ENCODE results near the gene CABP7. TPM values are rescaled to one million over a fixed set of nuclear protein-coding genes. Genes with fewer than 3 reads are reported as not detected.

CABP7 gene
- total RNA-seq, 4 donors from 2014 or later: 0.20 TPM; not detected in 3

- no peak for TF ChIP-seq POLR2A (IDR thresholded peaks at IDR 0.05)
- no peak for TF ChIP-seq EP300 (IDR thresholded peaks at IDR 0.05)
- no peak for TF ChIP-seq CTCF (IDR thresholded peaks at IDR 0.05)
- H3K4me3 ChIP-seq: no peak overlapping the region
- no peaks in the 10 kb centered on the region for H3K36me3 ChIP-seq
- no peak for DNase-seq (ENCODE audit: low spot score in 2 of 2)
- no peaks in the 10 kb centered on the region for H3K9me3 ChIP-seq
- 57 to 67% methylated on average over 9 to 12 of the region's 18 CpGs for WGBS, 2 donors
- H3K27me3 ChIP-seq: peaks cover 0 to 38% of the 10 kb centered on the region in 2 donors
- no peak overlapping the region for H3K27ac ChIP-seq
- peaks cover 0 to 18% (median 4%) of the 10 kb centered on the region in 4 donors for H3K4me1 ChIP-seq
Observed at GRCh38 chr22:29710922-29711593, 8.7 kb upstream of the CABP7 start.

GRCh38 chr22:29712119-29712518 lies 7.7 kb upstream of the CABP7 start:
- no peak for TF ChIP-seq CTCF (IDR thresholded peaks at IDR 0.05)
- no peak for TF ChIP-seq POLR2A (IDR thresholded peaks at IDR 0.05)
- no peak for TF ChIP-seq EP300 (IDR thresholded peaks at IDR 0.05)
- WGBS, 2 donors: 81 to 83% methylated on average over 2 of the region's 2 CpGs
- DNase-seq (ENCODE audit: low spot score in 2 of 2): no peak

GRCh38 chr22:29713156-29713727 lies 6.6 kb upstream of the CABP7 start:
- Histone ChIP-seq H3K4me1 (peaks cover 0 to 2% (median 0%) of the 10 kb centered on the region in 4 donors), H3K4me3 (no peak overlapping the region), H3K27ac (no peak overlapping the region), H3K9me3 (no peaks in the 10 kb centered on the region), H3K36me3 (no peaks in the 10 kb centered on the region), H3K27me3 (peaks cover 0 to 47% of the 10 kb centered on the region in 2 donors)
- TF ChIP-seq CTCF (IDR thresholded peaks at IDR 0.05) (no peak), POLR2A (IDR thresholded peaks at IDR 0.05) (no peak), EP300 (IDR thresholded peaks at IDR 0.05) (no peak)
- WGBS, 2 donors: 48 to 51% methylated on average over 8 of the region's 8 CpGs
- DNase-seq (ENCODE audit: low spot score in 2 of 2): no peak

More at GRCh38 chr22:29712119-29712518, 7.7 kb upstream of the CABP7 start:
- H3K9me3 ChIP-seq: no peaks in the 10 kb centered on the region
- peaks cover 0 to 10% (median 0%) of the 10 kb centered on the region in 4 donors for H3K4me1 ChIP-seq
- H3K4me3 ChIP-seq: no peak overlapping the region
- H3K27ac ChIP-seq: no peak overlapping the region
- H3K36me3 ChIP-seq: no peaks in the 10 kb centered on the region
- peaks cover 0 to 38% of the 10 kb centered on the region in 2 donors for H3K27me3 ChIP-seq

GRCh38 chr22:29715240-29715639 lies 4.6 kb upstream of the CABP7 start:
- Histone ChIP-seq H3K27ac (no peak overlapping the region), H3K4me1 (peaks cover 0 to 8% (median 2%) of the 10 kb centered on the region in 4 donors), H3K27me3 (peaks cover 0 to 56% of the 10 kb centered on the region in 2 donors), H3K36me3 (no peaks in the 10 kb centered on the region), H3K9me3 (no peaks in the 10 kb centered on the region), H3K4me3 (no peak overlapping the region)
- WGBS, 2 donors: 56 to 76% methylated on average over 8 to 13 of the region's 13 CpGs
- no peak for DNase-seq (ENCODE audit: low spot score in 2 of 2)
- TF ChIP-seq CTCF (IDR thresholded peaks at IDR 0.05): no peak

- H3K27me3 ChIP-seq: peaks cover 0 to 55% of the 10 kb centered on the region in 2 donors
- H3K9me3 ChIP-seq: no peaks in the 10 kb centered on the region
- TF ChIP-seq CTCF (IDR thresholded peaks at IDR 0.05) (no peak), EP300 (IDR thresholded peaks at IDR 0.05) (no peak), POLR2A (IDR thresholded peaks at IDR 0.05) (no peak)
- no peak for DNase-seq (ENCODE audit: low spot score in 2 of 2)
- WGBS, 2 donors: 30 to 47% methylated on average over 5 of the region's 5 CpGs
- no peaks in the 10 kb centered on the region for H3K36me3 ChIP-seq
- no peak overlapping the region for H3K4me3 ChIP-seq
- H3K27ac ChIP-seq: no peak overlapping the region
- H3K4me1 ChIP-seq: peaks cover 0 to 13% (median 4%) of the 10 kb centered on the region in 4 donors
Observed at GRCh38 chr22:29715705-29716104, 4.1 kb upstream of the CABP7 start.

All from tibial nerve (tissue), 4 donors.